Myocyte (in vitro differentiated cells): ENCODE data around the gene ADGRG4. TPM values are rescaled to one million over a fixed set of nuclear protein-coding genes. Genes with fewer than 3 reads are reported as not detected.
"Not testable (repeated sequence)": the region's sequence is repeated elsewhere in the genome, so short reads cannot be mapped to it uniquely, and the experiment has no call there.

Experiments
- DNase-seq: peaks from one replicate; pipeline ENCODE4 v3.0.0-alpha.2; 2012; ENCODE audit warnings: low read depth
- polyA plus RNA-seq: library from polyadenylated mRNA; unstranded; fragments of >200 nt; gene quantifications from one replicate; pipeline ENCODE4 v1.2.1, GENCODE V29; 2012; ENCODE audit warnings: missing spikeins
- total RNA-seq: library from RNA; depleted of rRNA; stranded (reverse); fragments of >200 nt; gene quantifications from 2 replicates; pipeline ENCODE4 v1.2.3, GENCODE V29; 2014

ADGRG4 gene, protein sequence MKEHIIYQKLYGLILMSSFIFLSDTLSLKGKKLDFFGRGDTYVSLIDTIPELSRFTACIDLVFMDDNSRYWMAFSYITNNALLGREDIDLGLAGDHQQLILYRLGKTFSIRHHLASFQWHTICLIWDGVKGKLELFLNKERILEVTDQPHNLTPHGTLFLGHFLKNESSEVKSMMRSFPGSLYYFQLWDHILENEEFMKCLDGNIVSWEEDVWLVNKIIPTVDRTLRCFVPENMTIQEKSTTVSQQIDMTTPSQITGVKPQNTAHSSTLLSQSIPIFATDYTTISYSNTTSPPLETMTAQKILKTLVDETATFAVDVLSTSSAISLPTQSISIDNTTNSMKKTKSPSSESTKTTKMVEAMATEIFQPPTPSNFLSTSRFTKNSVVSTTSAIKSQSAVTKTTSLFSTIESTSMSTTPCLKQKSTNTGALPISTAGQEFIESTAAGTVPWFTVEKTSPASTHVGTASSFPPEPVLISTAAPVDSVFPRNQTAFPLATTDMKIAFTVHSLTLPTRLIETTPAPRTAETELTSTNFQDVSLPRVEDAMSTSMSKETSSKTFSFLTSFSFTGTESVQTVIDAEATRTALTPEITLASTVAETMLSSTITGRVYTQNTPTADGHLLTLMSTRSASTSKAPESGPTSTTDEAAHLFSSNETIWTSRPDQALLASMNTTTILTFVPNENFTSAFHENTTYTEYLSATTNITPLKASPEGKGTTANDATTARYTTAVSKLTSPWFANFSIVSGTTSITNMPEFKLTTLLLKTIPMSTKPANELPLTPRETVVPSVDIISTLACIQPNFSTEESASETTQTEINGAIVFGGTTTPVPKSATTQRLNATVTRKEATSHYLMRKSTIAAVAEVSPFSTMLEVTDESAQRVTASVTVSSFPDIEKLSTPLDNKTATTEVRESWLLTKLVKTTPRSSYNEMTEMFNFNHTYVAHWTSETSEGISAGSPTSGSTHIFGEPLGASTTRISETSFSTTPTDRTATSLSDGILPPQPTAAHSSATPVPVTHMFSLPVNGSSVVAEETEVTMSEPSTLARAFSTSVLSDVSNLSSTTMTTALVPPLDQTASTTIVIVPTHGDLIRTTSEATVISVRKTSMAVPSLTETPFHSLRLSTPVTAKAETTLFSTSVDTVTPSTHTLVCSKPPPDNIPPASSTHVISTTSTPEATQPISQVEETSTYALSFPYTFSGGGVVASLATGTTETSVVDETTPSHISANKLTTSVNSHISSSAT (N-terminal part only)
- total RNA-seq = not detected in 2 replicates
- polyA plus RNA-seq = not detected

GRCh38 chrX:136300721-136301120 lies at the start of gene ADGRG4:
Gene ADGRG4 (plus strand): TSS chrX:136300963. CDS start chrX:136308778, 7,815 bp downstream.
- not testable (repeated sequence) for DNase-seq

GRCh38 chrX:136251041-136251991 lies 49.4 kb upstream of the ADGRG4 start, which contains the start of gene MAP7D3:
Gene MAP7D3 (minus strand): TSS chrX:136251400. CDS start chrX:136251358, 42 bp downstream.
- DNase-seq = peak; percentile 61

DNA sequence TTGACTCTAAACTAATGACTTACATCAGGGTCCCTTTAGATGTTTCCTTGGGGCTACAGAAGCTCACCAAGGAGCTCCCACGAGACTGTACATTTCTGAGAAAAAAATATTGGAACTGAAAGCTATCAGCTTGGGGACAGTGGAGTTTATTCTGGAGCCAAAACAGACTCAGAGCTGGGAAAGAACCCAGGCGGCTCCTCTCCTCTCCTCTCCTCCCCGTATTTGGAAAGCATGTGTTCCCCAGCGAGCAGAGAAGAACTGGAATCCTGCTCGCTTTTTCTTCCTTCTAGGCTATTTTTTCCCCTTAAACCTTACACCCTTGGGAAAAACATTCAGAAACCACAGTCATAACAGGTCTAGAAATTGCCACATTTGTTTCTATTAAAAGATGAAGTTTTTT lies 45.2 kb upstream of the ADGRG4 start:
- no peak for DNase-seq

DNA sequence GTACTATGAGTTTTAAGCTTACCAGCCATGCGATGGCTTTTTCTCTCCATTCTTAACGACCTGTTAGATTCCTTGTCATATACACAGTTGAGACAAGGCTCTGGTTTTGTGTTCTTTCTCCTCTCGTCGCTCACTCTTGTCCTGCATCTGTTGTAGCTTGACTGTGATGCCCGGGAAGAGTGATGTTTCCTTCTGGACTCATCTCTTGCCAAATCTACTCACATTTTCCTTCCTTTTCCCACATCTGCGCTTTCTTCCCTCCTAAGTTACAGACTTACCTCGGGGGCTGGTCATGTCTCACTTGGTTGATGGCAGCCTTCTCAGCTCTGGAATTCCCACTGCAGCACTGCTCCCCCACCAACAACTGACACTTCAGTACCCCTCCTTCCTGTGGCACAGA lies 44.7 kb upstream of the ADGRG4 start:
- no peak for DNase-seq

DNA sequence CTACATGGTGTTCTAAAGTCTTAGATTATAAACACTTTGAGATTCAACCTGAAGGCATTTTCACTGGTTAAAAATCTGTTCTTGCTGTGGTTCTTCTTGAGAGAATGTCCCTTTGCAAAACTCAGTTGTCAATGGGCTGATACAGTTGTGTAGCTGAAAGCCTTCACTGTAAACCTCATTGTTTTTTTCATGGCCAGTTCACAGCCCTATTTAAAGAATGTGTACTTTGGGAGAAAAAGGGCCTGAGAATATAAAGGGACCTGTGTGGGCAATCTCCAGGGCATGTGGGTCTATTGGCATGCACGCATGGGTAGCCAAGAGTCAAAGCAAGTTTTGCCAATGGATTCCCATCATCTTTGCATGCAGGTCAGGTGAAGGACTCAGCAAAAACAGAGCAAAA lies 41.8 kb upstream of the ADGRG4 start:
- no peak for DNase-seq

DNA sequence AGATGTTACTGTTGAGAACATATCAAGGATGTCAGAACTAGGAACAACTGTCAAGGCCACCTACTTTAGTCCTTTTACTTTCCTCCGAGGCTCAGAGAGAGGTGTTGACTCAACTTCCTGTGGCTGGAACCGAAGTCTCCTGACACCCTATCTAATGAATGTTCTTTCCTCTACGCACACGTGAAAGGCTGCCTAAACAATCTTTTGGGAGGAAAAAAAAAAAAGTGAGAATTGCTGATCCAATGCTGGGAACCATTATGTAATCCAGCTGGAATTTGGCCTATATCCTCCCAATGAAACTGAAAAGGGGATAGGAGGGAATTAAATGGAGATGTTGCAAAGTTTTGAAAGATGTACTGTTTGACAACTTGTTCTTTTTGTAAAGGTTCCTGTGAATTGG lies 41.2 kb upstream of the ADGRG4 start:
- no peak for DNase-seq

DNA sequence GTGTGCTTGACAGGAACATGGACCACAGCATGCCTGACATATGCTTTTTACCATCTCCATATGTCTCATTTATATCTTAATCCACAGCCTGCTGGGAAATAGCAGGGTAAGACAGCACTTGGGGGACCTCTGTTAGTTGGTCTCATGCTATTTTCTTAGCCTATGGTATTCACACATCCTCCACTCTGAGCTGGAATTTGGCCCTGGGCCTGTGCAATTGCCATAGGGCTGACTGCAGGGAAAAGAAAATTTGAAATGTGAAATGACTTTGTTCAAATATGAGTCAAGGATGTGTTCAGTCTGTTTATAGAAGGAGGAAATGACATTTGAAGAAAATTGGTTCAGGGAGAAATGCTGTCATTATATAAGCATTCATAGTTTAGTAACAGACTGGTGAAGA lies 40.0 kb upstream of the ADGRG4 start:
- no peak for DNase-seq

DNA sequence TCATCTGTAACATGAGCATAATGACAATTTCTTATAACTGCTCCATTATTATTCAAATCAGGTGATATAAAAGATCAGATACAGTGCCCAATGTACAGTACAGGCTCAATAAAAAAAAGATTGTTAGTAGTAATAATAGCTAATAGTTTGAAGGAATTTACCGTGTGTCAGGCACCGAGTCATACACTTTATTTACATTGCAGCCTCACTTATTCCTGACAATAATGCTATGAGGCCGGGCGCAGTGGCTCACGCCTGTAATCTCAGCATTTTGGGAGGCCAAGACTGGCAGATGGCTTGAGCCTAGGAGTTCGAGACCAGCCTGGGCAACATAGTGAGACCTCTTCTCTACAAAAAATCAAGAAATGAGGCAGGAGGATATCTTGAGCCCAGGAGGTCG lies 39.4 kb upstream of the ADGRG4 start:
- DNase-seq = no peak

DNA sequence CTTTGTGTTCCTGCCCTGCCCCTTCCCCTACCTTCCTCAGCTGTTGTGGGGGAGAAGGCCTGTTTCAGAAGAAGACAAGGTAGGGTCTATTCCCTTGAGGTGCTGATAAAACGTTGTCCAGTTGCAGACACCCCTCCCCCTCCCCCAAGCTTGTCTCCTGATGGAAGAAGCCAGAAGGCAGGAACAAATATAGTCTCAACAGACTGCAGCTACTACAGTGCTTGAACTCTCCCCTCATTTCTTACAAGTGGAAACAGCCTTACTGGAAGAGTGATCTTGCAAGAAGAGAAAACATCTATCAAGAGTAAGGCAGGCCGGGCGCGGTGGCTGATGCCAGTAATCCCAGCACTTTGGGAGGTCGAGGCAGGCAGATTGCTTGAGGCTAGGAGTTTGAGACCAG lies 38.5 kb upstream of the ADGRG4 start:
- DNase-seq = no peak

GRCh38 chrX:136262812-136263315 lies 37.9 kb upstream of the ADGRG4 start:
- no peak for DNase-seq

DNA sequence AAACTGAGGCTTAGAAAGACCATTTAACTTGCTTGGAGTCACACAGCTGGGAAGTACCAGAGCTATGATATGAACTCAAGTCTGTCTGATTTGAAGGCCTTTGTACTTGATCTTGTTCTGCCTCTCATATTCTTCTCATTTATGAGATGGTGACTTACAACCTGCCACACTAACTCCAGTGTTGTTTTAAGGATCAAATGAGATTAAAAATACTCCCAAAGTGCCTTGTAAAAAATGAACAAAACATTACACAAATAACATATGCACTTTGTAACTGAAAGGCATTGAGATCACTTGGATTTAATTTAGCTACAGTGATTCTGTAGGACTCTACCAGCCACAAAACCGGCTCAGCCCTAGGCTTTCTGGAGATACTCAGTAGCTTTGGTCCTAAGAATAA lies 33.9 kb upstream of the ADGRG4 start:
- no peak for DNase-seq

- peak; percentile 45 for DNase-seq
Observed at GRCh38 chrX:136268051-136269048, 32.4 kb upstream of the ADGRG4 start.

- DNase-seq = no peak
Observed at GRCh38 chrX:136269921-136270320, 30.8 kb upstream of the ADGRG4 start.

DNA sequence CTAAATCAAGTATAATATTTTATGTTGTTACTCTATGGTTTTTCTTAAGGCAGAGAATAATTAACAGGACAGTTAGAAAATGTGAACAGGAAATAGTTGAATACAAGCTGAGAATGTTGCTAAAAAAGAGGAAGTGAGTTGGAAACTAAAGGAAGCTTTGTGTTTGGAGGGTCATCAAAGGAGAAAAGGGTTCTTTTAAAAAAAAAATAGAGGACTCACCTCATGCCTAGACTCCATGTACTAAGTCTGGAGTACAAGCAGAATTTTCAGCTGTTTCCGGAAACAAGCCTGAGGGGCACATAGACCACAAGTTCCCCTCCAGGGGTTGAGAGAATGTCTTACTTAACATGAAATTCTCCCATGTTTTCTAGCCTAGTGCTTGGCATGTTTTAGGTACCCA lies 29.5 kb upstream of the ADGRG4 start:
- no peak for DNase-seq

DNA sequence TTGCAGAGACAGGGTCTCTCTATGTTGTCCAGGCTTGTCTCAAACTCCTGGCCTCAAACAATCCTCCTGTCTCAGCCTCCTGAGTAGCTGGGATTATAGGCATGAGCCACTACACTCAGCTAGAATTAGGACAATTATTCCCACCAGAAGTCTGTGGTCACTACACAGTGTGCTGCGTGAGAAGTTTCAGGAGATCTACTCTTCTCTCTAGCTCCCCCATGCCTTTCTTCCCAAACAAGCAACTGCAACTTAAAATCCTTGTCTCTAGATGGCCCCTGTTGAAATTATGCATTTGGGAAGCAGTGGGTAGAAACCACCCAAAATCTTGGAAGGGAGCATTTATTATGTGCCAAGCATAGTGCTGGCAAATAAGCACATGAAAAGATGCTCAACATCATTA lies 28.4 kb upstream of the ADGRG4 start:
- DNase-seq = peak; percentile 25

DNA sequence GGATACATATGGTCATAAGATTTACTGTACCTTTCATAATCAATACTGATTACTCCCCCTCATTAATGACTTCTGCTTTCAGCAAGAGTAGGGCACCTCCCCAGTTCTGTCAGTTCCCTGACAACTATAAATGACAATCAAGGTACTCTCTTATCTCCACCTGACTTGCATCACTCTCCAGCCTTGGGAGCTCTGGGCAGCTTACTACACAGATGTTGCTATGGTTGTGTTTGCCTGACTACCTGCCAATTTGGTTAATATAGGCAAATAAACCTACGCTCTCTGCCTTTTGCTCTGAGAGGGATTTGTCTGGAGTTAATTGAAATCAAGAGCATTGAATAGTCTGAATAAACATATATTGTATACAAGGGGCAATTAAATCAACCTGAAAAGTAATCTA lies 26.8 kb upstream of the ADGRG4 start:
- no peak for DNase-seq

DNA sequence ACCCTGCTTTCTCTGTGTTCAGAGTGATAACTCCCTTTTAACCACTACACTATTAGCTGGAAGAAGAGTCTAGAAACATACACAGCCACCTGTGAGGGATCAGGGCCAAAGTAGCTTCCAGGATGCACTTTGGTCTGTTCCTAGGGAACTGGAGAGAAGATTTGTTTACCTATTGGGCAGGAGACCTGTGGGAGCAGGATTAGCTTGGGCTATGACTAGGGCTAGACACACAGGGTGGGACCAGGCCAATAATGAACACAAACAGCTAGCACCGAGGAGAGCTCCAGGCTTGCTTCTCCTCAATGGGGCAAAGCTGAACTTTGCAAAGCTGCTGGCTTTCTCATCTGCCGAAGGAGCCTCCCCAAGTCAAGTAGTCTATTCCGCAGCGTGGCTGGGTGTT lies 25.2 kb upstream of the ADGRG4 start:
- DNase-seq = no peak

GRCh38 chrX:136286375-136286774 lies 14.4 kb upstream of the ADGRG4 start:
- not testable (repeated sequence) for DNase-seq

DNA sequence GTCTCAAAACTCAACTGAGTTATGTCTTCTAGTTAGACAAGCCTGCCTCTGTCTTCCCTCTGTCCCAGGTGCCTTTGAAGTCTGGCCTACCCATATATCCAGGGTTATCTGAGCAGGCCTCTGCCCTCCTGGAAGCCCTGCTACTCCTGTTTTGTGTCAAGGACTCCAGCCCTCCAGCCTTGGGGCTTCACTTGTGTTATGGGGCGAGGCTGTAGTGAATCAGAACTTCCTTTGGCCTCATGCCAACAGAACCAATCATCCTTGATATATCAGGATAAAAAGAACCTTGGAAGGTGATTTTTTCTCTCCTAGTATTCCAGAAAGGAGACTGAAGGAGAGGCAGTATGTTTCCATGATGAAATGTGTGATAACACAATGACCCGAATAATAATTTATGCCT lies 8.9 kb upstream of the ADGRG4 start:
- no peak for DNase-seq
